Caco-2 (cell line): ENCODE measurements around the gene MXD3. TPM values are rescaled to one million over a fixed set of nuclear protein-coding genes. Genes with fewer than 3 reads are reported as not detected.

Experiments
- BruUV-seq: library from RNA; stranded (reverse); fragments of 400-500 nt; replicated peaks from 2 replicates; lab custom pipeline; 2021; lab: Mats Ljungman, UMichigan
- CTCF ChIA-PET: fragments of 300-600 bp; sonication (Branson Sonifier 250); formaldehyde crosslinking; loops from one replicate; lab custom pipeline; 2022; ENCODE audit warnings: antibody characterized with exemption; lab: Charles Lee
- POLR2A ChIA-PET: fragments of 300-600 bp; sonication (Branson Sonifier 250); formaldehyde crosslinking; loops from one replicate; lab custom pipeline; 2022; ENCODE audit warnings: antibody characterized with exemption; lab: Charles Lee
- DNase-seq, 2 experiments: peaks; one replicate each; pipeline versions ENCODE4 v3.0.0 to v3.0.0-alpha.2; 2020 to 2022
- H3K27me3 ChIP-seq: replicated peaks from 2 replicates; pipeline ENCODE4 v1.6.0; 2011; ENCODE audit warnings: low read length; ENCODE audit not compliant: control insufficient read depth, insufficient read depth
- H3K36me3 ChIP-seq: 2 replicates; pipeline ENCODE4 v1.5.1; 2011; ENCODE audit warnings: low read length; ENCODE audit not compliant: control insufficient read depth, insufficient read depth
- H3K4me1 ChIP-seq: fragments of 250-450 bp; sonication (Bioruptor Pico); 2 replicates; pipeline ENCODE4 v1.5.1; 2020; ENCODE audit warnings: mild to moderate bottlenecking
- H3K4me3 ChIP-seq: 2 replicates; pipeline ENCODE4 v1.5.1; 2011; ENCODE audit warnings: low read depth, mild to moderate bottlenecking, control low read depth, low read length
- H3K9me3 ChIP-seq: fragments of 250-450 bp; sonication (Bioruptor Pico); 2 replicates; pipeline ENCODE4 v1.5.1; 2020; ENCODE audit warnings: mild to moderate bottlenecking, moderate library complexity
- H3K27ac Mint-ChIP-seq: one replicate; pipeline ENCODE4 v1.8.0; 2022; ENCODE audit warnings: mixed read lengths; ENCODE audit not compliant: unreplicated experiment
- H3K27me3 Mint-ChIP-seq: one replicate; pipeline ENCODE4 v1.8.0; 2022; ENCODE audit warnings: mixed read lengths; ENCODE audit not compliant: insufficient read depth, unreplicated experiment
- H3K36me3 Mint-ChIP-seq: one replicate; pipeline ENCODE4 v1.8.0; 2022; ENCODE audit warnings: mild to moderate bottlenecking, mixed read lengths; ENCODE audit not compliant: insufficient read depth, unreplicated experiment
- H3K4me1 Mint-ChIP-seq: one replicate; pipeline ENCODE4 v1.8.0; 2022; ENCODE audit warnings: low read depth, mixed read lengths; ENCODE audit not compliant: unreplicated experiment
- H3K4me3 Mint-ChIP-seq: one replicate; pipeline ENCODE4 v1.8.0; 2022; ENCODE audit warnings: mild to moderate bottlenecking, moderate library complexity, mixed read lengths; ENCODE audit not compliant: unreplicated experiment
- H3K9me3 Mint-ChIP-seq: one replicate; pipeline ENCODE4 v1.8.0; 2022; ENCODE audit warnings: mixed read lengths; ENCODE audit not compliant: unreplicated experiment
- intact Hi-C: fragments of 100-400 bp; cut with micrococcal nuclease; formaldehyde crosslinking; loops from one replicate; pipeline ENCODE4 v1.10.0; 2022; ENCODE audit not compliant: unreplicated experiment
- total RNA-seq: library from RNA; stranded (reverse); gene quantifications from 2 replicates; pipeline ENCODE4 v1.2.3, GENCODE V29; 2022
- TF ChIP-seq, protein P1 (sequence below), 2 experiments: fragments of 200-600 bp in 1 of 2; IDR thresholded peaks; 1 replicate in 1 of 2; 2 replicates in 1 of 2; pipeline versions ENCODE4 v1.5.1 to v1.8.0; 2011 to 2022; ENCODE audit warnings: antibody characterized with exemption in 1 of 2, control low read depth in 1 of 2, inconsistent platforms in 1 of 2, low read depth in 1 of 2, low read length in 1 of 2, mild to moderate bottlenecking in 1 of 2, moderate library complexity in 1 of 2; ENCODE audit not compliant: insufficient read depth in 1 of 2, severe bottlenecking in 1 of 2, unreplicated experiment in 1 of 2

MXD3 gene
- total RNA-seq, 1 experiment from 2014 or later = 19.8 TPM

GRCh38 chr5:177312649-177313181, 1.0 kb upstream of the MXD3 start:
- DNase-seq = peak; percentile 79 to 87
- intact Hi-C loops = loop anchor here (1.0 to 2.0 kb wide), 5 partner anchors 14 to 184 kb away; partner anchors contain the start of genes LMAN2 and PDLIM7
- Histone ChIP-seq H3K4me1 (peaks cover 11% of the 10 kb centered on the region), H3K27me3 (no peaks in the 10 kb centered on the region), H3K36me3 (peaks cover 3% of the 10 kb centered on the region), H3K9me3 (no peaks in the 10 kb centered on the region), H3K4me3 (peak overlapping the region; percentile 93)
- POLR2A ChIA-PET = interaction anchor here (0.7 to 1.6 kb wide), 4 partner anchors 10 to 114 kb away, joined by 3 to 7 read pairs (median 6); partner anchors contain the start of genes GRK6, PRELID1 and RAB24
- Mint-ChIP-seq H3K27me3 (no peaks in the 10 kb centered on the region), H3K4me3 (peak overlapping the region; percentile 82), H3K4me1 (peaks cover 13% of the 10 kb centered on the region), H3K36me3 (peaks cover 41% of the 10 kb centered on the region), H3K9me3 (no peaks in the 10 kb centered on the region), H3K27ac (peak overlapping the region; percentile 93)
- CTCF ChIA-PET = interaction anchor here (0.6 to 2.1 kb wide), 12 partner anchors 13 to 300 kb away, joined by 3 to 8 read pairs (median 4); partner anchors contain the start of genes FGFR4 and LMAN2
- TF ChIP-seq, protein P1, sequence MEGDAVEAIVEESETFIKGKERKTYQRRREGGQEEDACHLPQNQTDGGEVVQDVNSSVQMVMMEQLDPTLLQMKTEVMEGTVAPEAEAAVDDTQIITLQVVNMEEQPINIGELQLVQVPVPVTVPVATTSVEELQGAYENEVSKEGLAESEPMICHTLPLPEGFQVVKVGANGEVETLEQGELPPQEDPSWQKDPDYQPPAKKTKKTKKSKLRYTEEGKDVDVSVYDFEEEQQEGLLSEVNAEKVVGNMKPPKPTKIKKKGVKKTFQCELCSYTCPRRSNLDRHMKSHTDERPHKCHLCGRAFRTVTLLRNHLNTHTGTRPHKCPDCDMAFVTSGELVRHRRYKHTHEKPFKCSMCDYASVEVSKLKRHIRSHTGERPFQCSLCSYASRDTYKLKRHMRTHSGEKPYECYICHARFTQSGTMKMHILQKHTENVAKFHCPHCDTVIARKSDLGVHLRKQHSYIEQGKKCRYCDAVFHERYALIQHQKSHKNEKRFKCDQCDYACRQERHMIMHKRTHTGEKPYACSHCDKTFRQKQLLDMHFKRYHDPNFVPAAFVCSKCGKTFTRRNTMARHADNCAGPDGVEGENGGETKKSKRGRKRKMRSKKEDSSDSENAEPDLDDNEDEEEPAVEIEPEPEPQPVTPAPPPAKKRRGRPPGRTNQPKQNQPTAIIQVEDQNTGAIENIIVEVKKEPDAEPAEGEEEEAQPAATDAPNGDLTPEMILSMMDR (IDR thresholded peaks at IDR 0.05; ENCODE audit: insufficient read depth in 1 of 2, low read depth in 1 of 2, low read length in 1 of 2, severe bottlenecking in 1 of 2, unreplicated experiment in 1 of 2) = peak in 1 of 2 experiments; percentile 51
- TSS peak; percentile 79 for BruUV-seq

DNA sequence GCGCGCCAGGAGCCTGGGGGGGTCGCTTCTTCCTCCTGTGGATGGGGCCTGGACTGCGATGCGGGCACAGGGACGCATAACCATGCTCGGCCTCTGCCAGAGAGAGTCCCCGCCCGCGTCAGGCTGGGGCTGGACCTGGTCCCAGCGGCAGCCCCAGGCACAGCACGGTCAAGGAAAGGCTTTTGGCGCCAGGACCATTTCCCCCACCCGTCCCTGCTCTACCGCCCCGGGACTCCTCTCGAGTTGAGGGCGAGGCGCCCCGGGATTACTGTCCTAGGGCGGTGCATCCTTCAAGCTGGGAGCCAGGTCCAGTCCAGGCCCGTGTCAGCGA, 341 bp downstream of the MXD3 start:
- BruUV-seq = no TSS peak

DNA sequence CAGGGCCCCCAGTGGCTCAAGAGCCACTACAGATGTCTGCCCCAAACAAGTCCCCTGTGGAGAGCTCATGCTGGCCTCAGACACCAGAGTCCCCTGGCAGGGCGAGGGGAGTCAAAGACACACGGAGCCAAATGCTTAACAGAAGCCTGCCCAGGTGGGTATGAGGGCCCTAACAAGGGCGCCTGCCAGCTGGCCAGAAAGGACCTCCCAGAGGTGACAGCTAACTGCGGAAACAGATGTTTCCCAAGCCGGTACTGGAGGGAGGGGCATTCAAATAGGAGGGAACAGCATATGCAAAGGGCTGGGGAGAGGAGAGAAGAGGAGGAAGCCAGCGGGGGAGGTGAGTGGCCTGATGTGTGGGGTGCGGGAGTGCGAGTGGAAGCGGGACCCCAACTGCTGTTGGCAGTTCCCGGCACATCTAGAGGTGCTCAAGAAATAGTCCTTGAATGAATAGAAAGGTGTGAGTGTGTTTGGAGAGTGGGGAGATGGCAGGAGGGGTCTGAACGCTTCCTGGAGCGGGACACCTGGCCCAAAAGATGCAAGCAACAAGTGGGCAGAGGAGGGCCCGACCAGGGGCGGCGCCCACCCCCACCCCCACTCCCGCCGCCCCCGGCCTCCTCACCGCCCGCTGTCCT, 824 bp downstream of the MXD3 start:
- peak overlapping the region; percentile 82 for H3K4me3 Mint-ChIP-seq
- peak overlapping the region; percentile 50 for H3K27ac Mint-ChIP-seq
- TF ChIP-seq, protein P1 (IDR thresholded peaks at IDR 0.05; ENCODE audit: insufficient read depth in 1 of 2, low read depth in 1 of 2, low read length in 1 of 2, severe bottlenecking in 1 of 2, unreplicated experiment in 1 of 2) = no peak
- intact Hi-C loops = no loop called here
- no peaks in the 10 kb centered on the region for H3K27me3 ChIP-seq
- H3K4me3 ChIP-seq = peak overlapping the region; percentile 93
- no peaks in the 10 kb centered on the region for H3K27me3 Mint-ChIP-seq
- H3K4me1 Mint-ChIP-seq = peaks cover 13% of the 10 kb centered on the region
- H3K9me3 ChIP-seq = no peaks in the 10 kb centered on the region
- peaks cover 6% of the 10 kb centered on the region for H3K36me3 ChIP-seq
- no peaks in the 10 kb centered on the region for H3K9me3 Mint-ChIP-seq
- ChIA-PET POLR2A (interaction anchor here (0.6 kb wide), 1 partner anchor 21 kb away, joined by 3 read pairs; no protein-coding TSS in a partner anchor), CTCF (interaction anchor here (0.5 to 3.7 kb wide), 13 partner anchors 10 to 201 kb away, joined by 3 to 33 read pairs (median 8); no protein-coding TSS in a partner anchor)
- no peak for DNase-seq
- H3K36me3 Mint-ChIP-seq = peaks cover 51% of the 10 kb centered on the region
- BruUV-seq = no TSS peak
- H3K4me1 ChIP-seq = peaks cover 11% of the 10 kb centered on the region

More for the DNA sequence above, 341 bp downstream of the MXD3 start:
- intact Hi-C loops = no loop called here
- H3K4me3 Mint-ChIP-seq = peak overlapping the region; percentile 82
- peaks cover 6% of the 10 kb centered on the region for H3K36me3 ChIP-seq
- ChIA-PET CTCF (interaction anchor here (1.0 to 2.4 kb wide), 4 partner anchors 14 to 224 kb away, joined by 3 to 8 read pairs (median 6); partner anchors contain the start of gene FGFR4), POLR2A (interaction anchor here (1.6 kb wide), 1 partner anchor 116 kb away, joined by 7 read pairs; the partner anchor contains the start of gene GRK6)
- H3K27me3 ChIP-seq = no peaks in the 10 kb centered on the region
- DNase-seq = no peak
- H3K4me1 Mint-ChIP-seq = peaks cover 13% of the 10 kb centered on the region
- no peaks in the 10 kb centered on the region for H3K9me3 Mint-ChIP-seq
- H3K27me3 Mint-ChIP-seq = no peaks in the 10 kb centered on the region
- H3K4me3 ChIP-seq = peak overlapping the region; percentile 93
- H3K9me3 ChIP-seq = no peaks in the 10 kb centered on the region
- peaks cover 11% of the 10 kb centered on the region for H3K4me1 ChIP-seq
- peak overlapping the region; percentile 93 for H3K27ac Mint-ChIP-seq
- TF ChIP-seq, protein P1 (IDR thresholded peaks at IDR 0.05; ENCODE audit: insufficient read depth in 1 of 2, low read depth in 1 of 2, low read length in 1 of 2, severe bottlenecking in 1 of 2, unreplicated experiment in 1 of 2) = no peak
- peaks cover 47% of the 10 kb centered on the region for H3K36me3 Mint-ChIP-seq
